Measurements from ENCODE around the gene POGK. TPM values are rescaled to one million over a fixed set of nuclear protein-coding genes. Genes with fewer than 3 reads are reported as not detected.
"Not testable (repeated sequence)": the region's sequence is repeated elsewhere in the genome, so short reads cannot be mapped to it uniquely, and the experiment has no call there.

The POGK gene
- total RNA-seq, 1 donor: 28.8 TPM

DNA sequence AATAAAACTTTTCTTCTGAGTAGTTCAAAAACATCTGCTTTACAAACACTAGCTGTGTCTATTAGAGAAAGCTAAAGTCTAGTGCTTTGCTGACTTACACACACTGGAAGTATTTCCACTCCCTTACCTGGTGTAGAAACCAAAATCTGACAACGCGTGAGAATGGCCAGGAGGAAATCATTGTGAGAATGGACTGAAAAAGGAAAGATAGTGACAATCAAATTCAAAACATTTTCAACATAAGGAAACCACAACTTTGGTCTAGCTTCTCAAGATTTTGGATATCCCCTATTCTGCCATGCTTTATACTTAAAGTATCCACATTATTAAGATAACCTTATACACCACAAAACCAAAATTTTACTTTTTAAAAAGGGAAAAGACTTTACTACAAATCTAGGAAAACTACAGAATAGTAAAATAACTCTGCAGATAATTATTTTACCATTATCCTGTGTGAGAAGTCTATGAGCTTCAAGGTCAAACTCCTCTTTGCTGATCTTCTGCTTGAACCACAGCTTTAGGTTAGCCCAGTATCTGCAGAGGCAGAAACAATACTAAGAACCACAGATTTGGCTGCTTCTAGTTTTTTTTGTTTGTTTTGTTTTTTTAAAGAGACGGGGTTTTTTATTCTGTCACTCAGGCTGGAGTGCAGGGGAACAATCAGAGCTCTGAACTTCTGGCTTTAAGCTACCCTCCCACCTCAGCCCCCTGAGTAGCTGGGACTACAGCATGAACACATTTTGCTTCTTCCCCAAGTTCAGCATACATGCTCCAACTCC lies 30.2 kb downstream of the POGK start:
- TF ChIP-seq, protein P1, sequence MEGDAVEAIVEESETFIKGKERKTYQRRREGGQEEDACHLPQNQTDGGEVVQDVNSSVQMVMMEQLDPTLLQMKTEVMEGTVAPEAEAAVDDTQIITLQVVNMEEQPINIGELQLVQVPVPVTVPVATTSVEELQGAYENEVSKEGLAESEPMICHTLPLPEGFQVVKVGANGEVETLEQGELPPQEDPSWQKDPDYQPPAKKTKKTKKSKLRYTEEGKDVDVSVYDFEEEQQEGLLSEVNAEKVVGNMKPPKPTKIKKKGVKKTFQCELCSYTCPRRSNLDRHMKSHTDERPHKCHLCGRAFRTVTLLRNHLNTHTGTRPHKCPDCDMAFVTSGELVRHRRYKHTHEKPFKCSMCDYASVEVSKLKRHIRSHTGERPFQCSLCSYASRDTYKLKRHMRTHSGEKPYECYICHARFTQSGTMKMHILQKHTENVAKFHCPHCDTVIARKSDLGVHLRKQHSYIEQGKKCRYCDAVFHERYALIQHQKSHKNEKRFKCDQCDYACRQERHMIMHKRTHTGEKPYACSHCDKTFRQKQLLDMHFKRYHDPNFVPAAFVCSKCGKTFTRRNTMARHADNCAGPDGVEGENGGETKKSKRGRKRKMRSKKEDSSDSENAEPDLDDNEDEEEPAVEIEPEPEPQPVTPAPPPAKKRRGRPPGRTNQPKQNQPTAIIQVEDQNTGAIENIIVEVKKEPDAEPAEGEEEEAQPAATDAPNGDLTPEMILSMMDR (IDR thresholded peaks at IDR 0.05; ENCODE audit: insufficient read depth, low read length): no peak
- DNase-seq (ENCODE audit: low read depth): no peak
- no peak overlapping the region for H3K4me3 ChIP-seq (ENCODE audit: low read depth, low read length)

DNA sequence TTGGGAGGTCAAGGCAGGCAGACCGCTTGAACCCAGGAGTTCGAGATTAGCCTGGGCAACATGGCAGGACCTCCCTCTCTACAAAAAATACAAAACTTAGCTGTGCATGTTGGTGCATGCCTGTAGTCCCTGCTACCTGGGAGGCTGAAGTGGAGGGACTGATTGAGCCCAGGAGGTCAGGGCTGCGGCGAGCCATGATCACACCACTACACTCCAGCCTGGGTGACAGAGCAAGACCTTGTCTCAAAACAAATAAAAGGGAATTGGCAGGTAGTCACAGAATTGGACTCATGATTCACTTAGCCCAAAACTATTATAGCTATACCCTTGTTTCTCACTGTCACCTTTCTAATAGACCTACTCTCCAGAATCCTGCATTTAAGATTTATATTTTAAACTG lies 31.3 kb downstream of the POGK start:
- no peak overlapping the region for H3K4me3 ChIP-seq (ENCODE audit: low read depth, low read length)
- no peak for DNase-seq (ENCODE audit: low read depth)
- TF ChIP-seq, protein P1 (IDR thresholded peaks at IDR 0.05; ENCODE audit: insufficient read depth, low read length): no peak

DNA sequence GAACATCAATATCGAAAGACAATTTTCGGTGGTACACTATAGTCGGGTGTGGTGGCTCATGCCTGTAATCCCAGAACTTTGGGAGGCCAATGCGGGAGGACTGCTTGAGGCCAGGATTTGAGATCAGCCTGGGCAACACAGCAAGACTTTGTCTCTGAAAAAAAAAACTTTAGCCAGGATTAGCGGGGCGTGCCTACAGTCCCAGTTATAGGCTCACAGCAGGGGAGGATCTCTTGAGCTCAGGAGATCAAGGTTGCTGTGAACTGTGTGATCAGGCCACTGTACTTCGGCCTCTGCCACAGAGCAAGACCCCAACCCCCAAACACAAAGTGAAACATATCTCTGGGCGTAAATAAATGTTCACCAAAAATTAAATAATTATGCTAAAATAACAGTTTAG lies 35.2 kb downstream of the POGK start:
- TF ChIP-seq, protein P1 (IDR thresholded peaks at IDR 0.05; ENCODE audit: insufficient read depth, low read length): no peak
- no peak overlapping the region for H3K4me3 ChIP-seq (ENCODE audit: low read depth, low read length)
- no peak for DNase-seq (ENCODE audit: low read depth)

DNA sequence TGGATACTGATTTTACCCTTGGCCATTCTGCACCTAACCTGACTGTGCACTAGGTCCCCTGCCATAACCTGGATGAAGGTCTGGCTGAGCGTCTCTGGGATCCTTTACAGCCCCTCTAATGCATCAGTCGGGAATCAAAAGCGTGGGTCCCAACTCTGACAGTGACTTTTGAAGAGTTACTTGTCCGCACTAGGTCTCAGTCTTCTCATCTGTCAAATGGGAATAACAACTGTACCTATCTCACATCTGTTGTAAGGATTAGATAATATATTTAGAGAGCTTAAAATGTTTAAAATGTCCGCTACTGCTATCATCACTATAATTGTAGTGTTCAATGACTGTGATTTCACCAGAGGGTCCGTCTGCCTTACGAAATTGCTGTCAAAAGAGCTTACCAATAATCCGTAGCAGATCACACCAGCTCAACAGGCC lies 36.0 kb downstream of the POGK start:
- peak overlapping the region; percentile 87 for H3K4me3 ChIP-seq (ENCODE audit: low read depth, low read length)
- DNase-seq (ENCODE audit: low read depth): no peak
- TF ChIP-seq, protein P1 (IDR thresholded peaks at IDR 0.05; ENCODE audit: insufficient read depth, low read length): no peak

DNA sequence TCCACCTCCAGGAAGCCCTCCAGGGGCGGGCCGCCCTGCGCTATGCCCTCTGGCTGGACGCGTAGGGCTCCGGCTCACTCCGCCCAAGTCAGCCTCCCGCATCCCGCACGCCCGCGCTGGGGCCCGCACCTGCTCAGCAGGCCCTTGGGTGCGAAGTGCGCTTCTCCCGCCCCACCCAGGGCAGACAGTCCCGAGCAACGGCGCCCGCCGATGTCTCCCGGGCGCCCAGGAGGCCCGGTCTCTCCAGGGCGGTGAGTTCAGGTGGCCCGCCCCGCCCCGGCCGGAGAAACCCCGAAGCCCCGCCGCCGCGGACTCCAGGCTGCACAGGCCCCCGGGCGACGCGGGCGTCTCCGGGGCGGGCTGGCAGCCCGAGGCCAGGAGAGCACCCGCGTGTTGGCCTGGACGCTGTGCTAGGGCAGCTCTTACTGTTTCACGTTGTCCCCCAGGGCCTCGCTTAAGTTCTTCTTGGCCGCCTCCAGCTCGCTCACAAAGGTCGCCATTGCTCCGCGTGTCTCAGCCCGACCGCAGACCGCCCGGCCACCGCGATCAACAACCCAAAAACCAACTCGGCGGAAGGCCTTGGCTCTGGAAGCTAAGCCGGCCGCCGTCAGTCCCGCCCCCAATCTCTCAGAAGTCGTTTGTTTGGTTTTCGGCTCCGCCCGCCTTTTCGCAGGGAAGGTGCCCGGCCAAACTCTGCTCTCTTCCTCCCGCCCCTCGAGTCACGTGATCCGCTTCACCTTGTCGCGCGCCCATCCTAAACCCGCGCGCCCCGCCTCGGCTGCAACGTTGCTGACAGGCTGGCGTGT lies 36.7 kb downstream of the POGK start, which contains the start of gene TADA1:
TSS of gene TADA1 (minus strand) at position 531 of the 806 bp plus-strand sequence. CDS start at position 500, 31 bp downstream.
- DNase-seq (ENCODE audit: low read depth): peak; percentile 97
- TF ChIP-seq, protein P1 (IDR thresholded peaks at IDR 0.05; ENCODE audit: insufficient read depth, low read length): peak; percentile 34
- peak within 1 kb of the TSS; percentile 87 for H3K4me3 ChIP-seq (ENCODE audit: low read depth, low read length)

DNA sequence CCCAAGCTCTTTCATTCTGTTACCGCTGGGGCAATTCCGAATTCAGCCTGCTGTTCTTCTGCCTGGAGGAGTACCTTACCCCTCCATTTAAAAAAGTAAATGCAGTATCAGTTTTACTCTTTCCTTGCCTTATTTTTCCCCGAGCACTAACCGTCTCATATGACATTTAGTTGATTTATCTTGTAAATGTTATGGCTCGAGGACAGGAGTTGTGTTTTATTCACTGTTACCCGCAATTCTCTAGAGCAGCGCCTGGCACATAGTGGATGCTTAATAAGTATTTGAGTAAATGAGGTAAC lies 37.2 kb downstream of the POGK start:
- peak overlapping the region; percentile 62 for H3K4me3 ChIP-seq (ENCODE audit: low read depth, low read length)
- DNase-seq (ENCODE audit: low read depth): no peak
- TF ChIP-seq, protein P1 (IDR thresholded peaks at IDR 0.05; ENCODE audit: insufficient read depth, low read length): no peak

DNA sequence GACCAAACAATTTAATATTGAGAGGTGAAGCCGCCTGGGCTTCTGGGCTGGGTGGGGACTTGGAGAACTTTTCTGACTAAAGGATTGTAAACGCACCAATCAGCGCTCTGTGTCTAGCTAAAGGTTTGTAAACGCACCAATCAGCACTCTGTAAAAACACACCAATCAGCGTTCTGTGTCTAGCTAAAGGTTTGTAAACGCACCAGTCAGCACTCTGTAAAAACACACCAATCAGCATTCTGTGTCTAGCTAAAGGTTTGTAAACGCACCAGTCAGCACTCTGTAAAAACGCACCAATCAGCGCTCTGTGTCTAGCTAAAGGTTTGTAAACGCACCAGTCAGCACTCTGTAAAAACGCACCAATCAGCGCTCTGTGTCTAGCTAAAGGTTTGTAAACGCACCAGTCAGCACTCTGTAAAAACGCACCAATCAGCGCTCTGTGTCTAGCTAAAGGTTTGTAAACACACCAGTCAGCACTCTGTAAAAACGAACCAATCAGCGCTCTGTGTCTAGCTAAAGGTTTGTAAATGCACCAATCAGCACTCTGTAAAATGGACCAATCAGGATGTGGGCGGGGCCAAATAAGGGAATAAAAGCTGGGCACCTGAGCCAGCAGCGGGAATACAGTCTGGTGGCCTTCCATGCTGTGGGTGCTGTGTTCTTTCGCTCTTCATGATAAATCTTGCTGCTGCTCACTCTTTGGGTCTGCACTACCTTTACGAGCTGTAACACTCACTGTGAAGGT lies 39.1 kb downstream of the POGK start:
- H3K4me3 ChIP-seq (ENCODE audit: low read depth, low read length); DNase-seq (ENCODE audit: low read depth): not testable (repeated sequence)
